OCI-LY7 (cell line): Measurements from ENCODE around the gene MVD.

Experiments used
- EZH2phosphoT487 ChIP-seq: fragments of 200-600 bp; sonication (generic); IDR thresholded peaks from 2 replicates; pipeline ENCODE4 v1.6.1; 2018; ENCODE audit warnings: low read depth, borderline replicate concordance, mild to moderate bottlenecking, mixed run types, antibody characterized with exemption, low read length, moderate library complexity, mixed read lengths
- TF ChIP-seq, protein P1 (sequence below): fragments of 200-600 bp; sonication (generic); conservative IDR thresholded peaks from 2 replicates; pipeline ENCODE4 v1.5.1; 2014; ENCODE audit warnings: mild to moderate bottlenecking, antibody characterized with exemption, low read length, moderate library complexity, mixed read lengths

- TF ChIP-seq, protein P1, sequence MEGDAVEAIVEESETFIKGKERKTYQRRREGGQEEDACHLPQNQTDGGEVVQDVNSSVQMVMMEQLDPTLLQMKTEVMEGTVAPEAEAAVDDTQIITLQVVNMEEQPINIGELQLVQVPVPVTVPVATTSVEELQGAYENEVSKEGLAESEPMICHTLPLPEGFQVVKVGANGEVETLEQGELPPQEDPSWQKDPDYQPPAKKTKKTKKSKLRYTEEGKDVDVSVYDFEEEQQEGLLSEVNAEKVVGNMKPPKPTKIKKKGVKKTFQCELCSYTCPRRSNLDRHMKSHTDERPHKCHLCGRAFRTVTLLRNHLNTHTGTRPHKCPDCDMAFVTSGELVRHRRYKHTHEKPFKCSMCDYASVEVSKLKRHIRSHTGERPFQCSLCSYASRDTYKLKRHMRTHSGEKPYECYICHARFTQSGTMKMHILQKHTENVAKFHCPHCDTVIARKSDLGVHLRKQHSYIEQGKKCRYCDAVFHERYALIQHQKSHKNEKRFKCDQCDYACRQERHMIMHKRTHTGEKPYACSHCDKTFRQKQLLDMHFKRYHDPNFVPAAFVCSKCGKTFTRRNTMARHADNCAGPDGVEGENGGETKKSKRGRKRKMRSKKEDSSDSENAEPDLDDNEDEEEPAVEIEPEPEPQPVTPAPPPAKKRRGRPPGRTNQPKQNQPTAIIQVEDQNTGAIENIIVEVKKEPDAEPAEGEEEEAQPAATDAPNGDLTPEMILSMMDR: no peak
- TF ChIP-seq EZH2phosphoT487: no peak
These were observed 37.4 kb upstream of the MVD start for GRCh38 chr16:88700322-88700635.
